OCI-LY7 (cell line): Measurements from ENCODE around the gene STX17.

Source experiments
- CTCF ChIP-seq: fragments of 200-600 bp; sonication (generic); conservative IDR thresholded peaks from 2 replicates; pipeline ENCODE4 v1.5.1; 2014; ENCODE audit warnings: mild to moderate bottlenecking, antibody characterized with exemption, low read length, moderate library complexity, mixed read lengths
- EZH2phosphoT487 ChIP-seq: fragments of 200-600 bp; sonication (generic); IDR thresholded peaks from 2 replicates; pipeline ENCODE4 v1.6.1; 2018; ENCODE audit warnings: low read depth, borderline replicate concordance, mild to moderate bottlenecking, mixed run types, antibody characterized with exemption, low read length, moderate library complexity, mixed read lengths

DNA sequence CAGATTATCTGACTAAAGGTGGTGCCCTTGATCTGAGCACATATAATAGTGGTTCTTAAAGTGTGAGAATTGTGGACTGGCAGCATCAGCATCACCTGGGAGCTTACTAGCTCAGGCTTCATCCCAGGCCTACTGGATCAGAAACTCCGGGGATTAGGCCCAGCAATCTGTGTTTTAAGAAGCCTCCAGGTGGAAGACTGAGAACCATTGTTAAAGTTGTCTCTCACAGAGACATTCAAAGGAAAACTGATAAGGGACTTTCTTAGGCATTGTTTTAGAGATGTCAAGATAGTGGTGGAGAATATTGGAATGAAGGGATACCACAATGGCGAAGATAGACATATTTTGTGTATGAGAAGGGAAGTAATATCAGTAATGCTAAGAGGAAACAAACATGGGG, 59.5 kb downstream of the STX17 start:
- TF ChIP-seq CTCF = no peak
- TF ChIP-seq EZH2phosphoT487 = no peak
